HepG2 (cell line): Measurements from ENCODE around the gene CNMD.

Source experiments
- ELF1 ChIP-seq: sonication (generic); formaldehyde crosslinking; IDR thresholded peaks from 2 replicates; pipeline ENCODE4 v1.4.0; 2020; ENCODE audit warnings: missing genetic modification reagents
- ELF4 ChIP-seq: sonication (generic); formaldehyde crosslinking; IDR thresholded peaks from 2 replicates; pipeline ENCODE4 v1.5.0; 2020; ENCODE audit warnings: missing genetic modification reagents, mild to moderate bottlenecking, moderate library complexity, borderline replicate concordance
- NAIF1 ChIP-seq: sonication (generic); formaldehyde crosslinking; IDR thresholded peaks from 2 replicates; pipeline ENCODE4 v1.5.0; 2020; ENCODE audit warnings: mild to moderate bottlenecking, missing genetic modification reagents, borderline replicate concordance
- RAD21 ChIP-seq: fragments of 450-650 bp; formaldehyde crosslinking; IDR thresholded peaks from 2 replicates; pipeline ENCODE4 v1.5.0; 2020; ENCODE audit warnings: mild to moderate bottlenecking
- ZNF335 ChIP-seq: sonication (generic); formaldehyde crosslinking; IDR thresholded peaks from 2 replicates; pipeline ENCODE4 v1.4.0; 2020; ENCODE audit warnings: missing genetic modification reagents
- TF ChIP-seq, protein P1 (sequence below): IDR thresholded peaks from 2 replicates; pipeline ENCODE4 v1.6.1; 2016; ENCODE audit warnings: low read depth, missing genetic modification reagents, missing compliant biosample characterization
- TF ChIP-seq, protein P2 (sequence below): sonication (generic); formaldehyde crosslinking; IDR thresholded peaks from 2 replicates; pipeline ENCODE4 v1.5.0; 2020; ENCODE audit warnings: mild to moderate bottlenecking, missing genetic modification reagents, moderate library complexity
- TF ChIP-seq, protein P3 (sequence below): sonication (generic); formaldehyde crosslinking; IDR thresholded peaks from 2 replicates; pipeline ENCODE4 v1.4.0; 2020; ENCODE audit warnings: missing genetic modification reagents
- TF ChIP-seq, protein P4 (sequence below): IDR thresholded peaks from 2 replicates; pipeline ENCODE4 v1.6.1; 2012; ENCODE audit warnings: low read length, improper control_type of control experiment

DNA sequence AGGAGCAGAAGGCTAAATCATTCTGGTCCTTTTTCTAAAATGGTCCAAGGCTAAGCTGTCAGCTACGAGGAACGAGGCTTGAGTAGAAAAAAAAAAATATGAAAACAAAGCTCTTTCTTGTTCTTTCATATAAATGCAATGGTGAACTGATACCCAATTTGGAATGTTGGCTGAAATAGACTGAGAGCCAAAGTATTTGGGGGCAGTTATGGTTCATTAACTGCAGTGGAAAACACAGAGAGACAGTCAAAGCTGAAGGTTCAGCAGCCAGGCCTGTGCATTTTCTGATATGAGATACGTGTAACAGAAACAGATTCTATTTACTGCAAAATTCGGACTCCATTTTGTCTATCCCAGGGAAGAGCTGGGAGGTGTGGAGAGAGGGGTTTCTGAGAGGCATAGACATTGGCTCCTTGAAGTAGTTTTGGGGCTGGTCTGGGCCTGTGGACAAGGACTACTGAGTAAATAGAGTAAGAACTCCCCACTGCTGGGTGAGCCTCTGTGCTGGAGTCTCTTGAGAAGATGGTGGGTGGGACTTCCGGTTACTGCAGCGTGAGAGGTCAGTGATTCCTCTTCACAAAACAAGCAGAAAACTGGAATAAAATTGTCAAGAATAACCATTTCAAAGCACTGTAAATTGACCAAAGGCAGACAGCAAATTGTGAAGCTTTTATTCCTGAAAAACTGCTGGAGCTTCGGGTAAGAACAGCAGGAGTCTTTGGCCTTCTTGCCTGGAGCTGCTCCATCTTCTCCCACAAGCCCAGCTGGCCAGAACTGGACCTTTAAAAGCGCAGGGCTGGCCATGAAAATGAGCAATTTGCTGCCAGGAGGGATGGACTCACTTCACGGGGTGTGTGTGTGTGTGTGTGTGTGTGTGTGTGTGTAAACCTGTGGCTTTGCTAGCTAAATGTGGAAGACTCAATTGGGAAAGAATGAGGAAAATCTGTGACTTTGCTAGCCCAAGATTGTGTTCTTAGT lies 43.1 kb upstream of the CNMD start:
- TF ChIP-seq, protein P1, sequence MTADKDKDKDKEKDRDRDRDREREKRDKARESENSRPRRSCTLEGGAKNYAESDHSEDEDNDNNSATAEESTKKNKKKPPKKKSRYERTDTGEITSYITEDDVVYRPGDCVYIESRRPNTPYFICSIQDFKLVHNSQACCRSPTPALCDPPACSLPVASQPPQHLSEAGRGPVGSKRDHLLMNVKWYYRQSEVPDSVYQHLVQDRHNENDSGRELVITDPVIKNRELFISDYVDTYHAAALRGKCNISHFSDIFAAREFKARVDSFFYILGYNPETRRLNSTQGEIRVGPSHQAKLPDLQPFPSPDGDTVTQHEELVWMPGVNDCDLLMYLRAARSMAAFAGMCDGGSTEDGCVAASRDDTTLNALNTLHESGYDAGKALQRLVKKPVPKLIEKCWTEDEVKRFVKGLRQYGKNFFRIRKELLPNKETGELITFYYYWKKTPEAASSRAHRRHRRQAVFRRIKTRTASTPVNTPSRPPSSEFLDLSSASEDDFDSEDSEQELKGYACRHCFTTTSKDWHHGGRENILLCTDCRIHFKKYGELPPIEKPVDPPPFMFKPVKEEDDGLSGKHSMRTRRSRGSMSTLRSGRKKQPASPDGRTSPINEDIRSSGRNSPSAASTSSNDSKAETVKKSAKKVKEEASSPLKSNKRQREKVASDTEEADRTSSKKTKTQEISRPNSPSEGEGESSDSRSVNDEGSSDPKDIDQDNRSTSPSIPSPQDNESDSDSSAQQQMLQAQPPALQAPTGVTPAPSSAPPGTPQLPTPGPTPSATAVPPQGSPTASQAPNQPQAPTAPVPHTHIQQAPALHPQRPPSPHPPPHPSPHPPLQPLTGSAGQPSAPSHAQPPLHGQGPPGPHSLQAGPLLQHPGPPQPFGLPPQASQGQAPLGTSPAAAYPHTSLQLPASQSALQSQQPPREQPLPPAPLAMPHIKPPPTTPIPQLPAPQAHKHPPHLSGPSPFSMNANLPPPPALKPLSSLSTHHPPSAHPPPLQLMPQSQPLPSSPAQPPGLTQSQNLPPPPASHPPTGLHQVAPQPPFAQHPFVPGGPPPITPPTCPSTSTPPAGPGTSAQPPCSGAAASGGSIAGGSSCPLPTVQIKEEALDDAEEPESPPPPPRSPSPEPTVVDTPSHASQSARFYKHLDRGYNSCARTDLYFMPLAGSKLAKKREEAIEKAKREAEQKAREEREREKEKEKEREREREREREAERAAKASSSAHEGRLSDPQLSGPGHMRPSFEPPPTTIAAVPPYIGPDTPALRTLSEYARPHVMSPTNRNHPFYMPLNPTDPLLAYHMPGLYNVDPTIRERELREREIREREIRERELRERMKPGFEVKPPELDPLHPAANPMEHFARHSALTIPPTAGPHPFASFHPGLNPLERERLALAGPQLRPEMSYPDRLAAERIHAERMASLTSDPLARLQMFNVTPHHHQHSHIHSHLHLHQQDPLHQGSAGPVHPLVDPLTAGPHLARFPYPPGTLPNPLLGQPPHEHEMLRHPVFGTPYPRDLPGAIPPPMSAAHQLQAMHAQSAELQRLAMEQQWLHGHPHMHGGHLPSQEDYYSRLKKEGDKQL (CRISPR knock-in tag) = no peak
- TF ChIP-seq ELF1 (CRISPR knock-in tag) = no peak
- TF ChIP-seq, protein P2, sequence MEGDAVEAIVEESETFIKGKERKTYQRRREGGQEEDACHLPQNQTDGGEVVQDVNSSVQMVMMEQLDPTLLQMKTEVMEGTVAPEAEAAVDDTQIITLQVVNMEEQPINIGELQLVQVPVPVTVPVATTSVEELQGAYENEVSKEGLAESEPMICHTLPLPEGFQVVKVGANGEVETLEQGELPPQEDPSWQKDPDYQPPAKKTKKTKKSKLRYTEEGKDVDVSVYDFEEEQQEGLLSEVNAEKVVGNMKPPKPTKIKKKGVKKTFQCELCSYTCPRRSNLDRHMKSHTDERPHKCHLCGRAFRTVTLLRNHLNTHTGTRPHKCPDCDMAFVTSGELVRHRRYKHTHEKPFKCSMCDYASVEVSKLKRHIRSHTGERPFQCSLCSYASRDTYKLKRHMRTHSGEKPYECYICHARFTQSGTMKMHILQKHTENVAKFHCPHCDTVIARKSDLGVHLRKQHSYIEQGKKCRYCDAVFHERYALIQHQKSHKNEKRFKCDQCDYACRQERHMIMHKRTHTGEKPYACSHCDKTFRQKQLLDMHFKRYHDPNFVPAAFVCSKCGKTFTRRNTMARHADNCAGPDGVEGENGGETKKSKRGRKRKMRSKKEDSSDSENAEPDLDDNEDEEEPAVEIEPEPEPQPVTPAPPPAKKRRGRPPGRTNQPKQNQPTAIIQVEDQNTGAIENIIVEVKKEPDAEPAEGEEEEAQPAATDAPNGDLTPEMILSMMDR (CRISPR knock-in tag) = no peak
- TF ChIP-seq ELF4 (CRISPR knock-in tag) = no peak
- no peak for TF ChIP-seq NAIF1 (CRISPR knock-in tag)
- TF ChIP-seq RAD21 (CRISPR knock-in tag) = no peak
- TF ChIP-seq, protein P3, sequence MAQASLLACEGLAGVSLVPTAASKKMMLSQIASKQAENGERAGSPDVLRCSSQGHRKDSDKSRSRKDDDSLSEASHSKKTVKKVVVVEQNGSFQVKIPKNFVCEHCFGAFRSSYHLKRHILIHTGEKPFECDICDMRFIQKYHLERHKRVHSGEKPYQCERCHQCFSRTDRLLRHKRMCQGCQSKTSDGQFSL (CRISPR knock-in tag) = no peak
- TF ChIP-seq ZNF335 (CRISPR knock-in tag) = no peak
- TF ChIP-seq, protein P4, sequence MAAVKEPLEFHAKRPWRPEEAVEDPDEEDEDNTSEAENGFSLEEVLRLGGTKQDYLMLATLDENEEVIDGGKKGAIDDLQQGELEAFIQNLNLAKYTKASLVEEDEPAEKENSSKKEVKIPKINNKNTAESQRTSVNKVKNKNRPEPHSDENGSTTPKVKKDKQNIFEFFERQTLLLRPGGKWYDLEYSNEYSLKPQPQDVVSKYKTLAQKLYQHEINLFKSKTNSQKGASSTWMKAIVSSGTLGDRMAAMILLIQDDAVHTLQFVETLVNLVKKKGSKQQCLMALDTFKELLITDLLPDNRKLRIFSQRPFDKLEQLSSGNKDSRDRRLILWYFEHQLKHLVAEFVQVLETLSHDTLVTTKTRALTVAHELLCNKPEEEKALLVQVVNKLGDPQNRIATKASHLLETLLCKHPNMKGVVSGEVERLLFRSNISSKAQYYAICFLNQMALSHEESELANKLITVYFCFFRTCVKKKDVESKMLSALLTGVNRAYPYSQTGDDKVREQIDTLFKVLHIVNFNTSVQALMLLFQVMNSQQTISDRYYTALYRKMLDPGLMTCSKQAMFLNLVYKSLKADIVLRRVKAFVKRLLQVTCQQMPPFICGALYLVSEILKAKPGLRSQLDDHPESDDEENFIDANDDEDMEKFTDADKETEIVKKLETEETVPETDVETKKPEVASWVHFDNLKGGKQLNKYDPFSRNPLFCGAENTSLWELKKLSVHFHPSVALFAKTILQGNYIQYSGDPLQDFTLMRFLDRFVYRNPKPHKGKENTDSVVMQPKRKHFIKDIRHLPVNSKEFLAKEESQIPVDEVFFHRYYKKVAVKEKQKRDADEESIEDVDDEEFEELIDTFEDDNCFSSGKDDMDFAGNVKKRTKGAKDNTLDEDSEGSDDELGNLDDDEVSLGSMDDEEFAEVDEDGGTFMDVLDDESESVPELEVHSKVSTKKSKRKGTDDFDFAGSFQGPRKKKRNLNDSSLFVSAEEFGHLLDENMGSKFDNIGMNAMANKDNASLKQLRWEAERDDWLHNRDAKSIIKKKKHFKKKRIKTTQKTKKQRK = no peak
